ENCODE data around the gene TULP4. TPM values are rescaled to one million over a fixed set of nuclear protein-coding genes. Genes with fewer than 3 reads are reported as not detected.
A peak's percentile ranks its signal among the peaks of the same experiment; 100 is the strongest.

Gene TULP4
- total and polyA plus RNA-seq, 4 donors, result 30.9 to 403 (median 84.8) TPM

DNA sequence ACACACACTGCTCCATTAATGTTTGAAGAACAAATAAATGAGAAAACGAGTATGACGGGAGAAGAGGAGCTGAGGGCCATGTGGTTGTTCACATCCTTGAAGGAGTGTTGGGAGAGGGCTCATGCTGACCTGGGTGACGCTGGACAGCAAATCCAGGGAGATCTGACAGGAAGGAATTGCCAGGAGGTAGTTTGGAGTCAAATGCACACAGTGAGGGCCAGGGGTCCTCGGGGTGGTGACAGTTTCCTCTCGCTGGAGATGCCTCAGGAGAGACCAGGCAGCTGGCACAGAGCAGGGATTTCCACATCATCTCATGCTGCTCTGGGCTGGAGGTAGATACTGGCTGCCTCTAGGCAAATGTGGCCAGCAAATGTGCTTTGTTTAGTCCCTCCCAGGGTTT, 245.7 kb downstream of the TULP4 start:
- H3K27ac ChIP-seq (ENCODE audit: low read depth, low read length), result no peak overlapping the region
- 88% methylated on average over 4 of the region's 5 CpGs for WGBS (ENCODE audit: insufficient coverage)

DNA sequence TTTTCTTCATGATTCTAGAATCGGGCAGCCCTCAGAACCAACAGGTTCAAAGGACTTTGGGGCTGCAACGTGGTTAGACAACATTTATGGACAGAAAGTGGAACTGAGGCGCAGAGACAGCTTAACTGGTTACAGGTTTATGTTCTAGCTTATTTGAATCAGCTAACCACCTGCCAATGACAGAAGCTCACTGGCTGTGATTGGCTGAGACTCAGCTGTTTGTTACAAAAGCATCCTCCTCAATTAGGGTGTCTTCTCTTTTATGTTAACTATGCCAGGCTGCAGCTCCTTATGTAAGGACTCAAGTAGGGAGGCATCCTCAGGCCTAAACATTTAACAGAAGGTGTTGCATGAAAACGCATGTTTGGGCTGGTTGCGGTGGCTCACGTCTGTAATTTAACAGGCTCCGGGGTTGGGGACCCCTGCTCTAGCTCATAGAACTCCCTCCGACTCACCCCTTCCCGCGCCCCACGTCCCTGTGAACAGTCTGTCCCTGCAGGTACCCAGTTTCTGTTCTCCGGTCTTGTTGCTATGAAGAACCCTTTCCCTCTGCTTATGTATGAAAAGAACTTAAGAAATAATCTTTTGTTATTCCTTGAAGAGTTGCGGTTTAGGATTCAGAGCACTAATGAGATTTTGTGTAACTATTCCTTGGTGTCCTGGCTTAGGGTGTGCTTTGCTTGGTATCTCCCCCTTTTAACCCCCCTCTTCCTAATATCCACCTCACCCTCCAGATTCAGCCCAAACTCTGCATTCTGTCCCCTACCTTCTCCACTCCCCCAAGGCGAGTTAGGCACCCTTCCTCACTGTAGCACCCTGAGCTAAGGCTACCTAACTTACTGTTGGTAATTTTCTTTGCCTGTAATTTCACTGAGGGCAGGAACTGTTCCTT, 246.4 kb downstream of the TULP4 start:
- Histone ChIP-seq H3K36me3 (ENCODE audit: control insufficient read depth, insufficient read depth, low read length) (peaks cover under 1% of the 10 kb centered on the region), H3K27me3 (ENCODE audit: control insufficient read depth, insufficient read depth, low read length) (no peaks in the 10 kb centered on the region), H3K4me1 (ENCODE audit: control insufficient read depth, insufficient read depth, low read length) (peaks cover 22% of the 10 kb centered on the region), H3K4me3 (ENCODE audit: low read depth, low read length) (no peak overlapping the region), H3K27ac (ENCODE audit: low read depth, low read length) (no peak overlapping the region), H3K9me3 (ENCODE audit: control insufficient read depth, insufficient read depth, low read length) (no peaks in the 10 kb centered on the region)
- 94% methylated on average over 8 of the region's 14 CpGs for WGBS (ENCODE audit: insufficient coverage)
- DNase-seq (ENCODE audit: low read depth in 4 of 6, low spot score in 6 of 6), result no peak

More for the DNA sequence above, 245.7 kb downstream of the TULP4 start:
- Histone ChIP-seq H3K36me3 (ENCODE audit: control insufficient read depth, insufficient read depth, low read length) (no peaks in the 10 kb centered on the region), H3K9me3 (ENCODE audit: control insufficient read depth, insufficient read depth, low read length) (no peaks in the 10 kb centered on the region), H3K4me1 (ENCODE audit: control insufficient read depth, insufficient read depth, low read length) (peaks cover 22% of the 10 kb centered on the region), H3K4me3 (ENCODE audit: low read depth, low read length) (no peak overlapping the region), H3K27me3 (ENCODE audit: control insufficient read depth, insufficient read depth, low read length) (no peaks in the 10 kb centered on the region)
- DNase-seq (ENCODE audit: low read depth in 4 of 6, low spot score in 6 of 6), result no peak

DNA sequence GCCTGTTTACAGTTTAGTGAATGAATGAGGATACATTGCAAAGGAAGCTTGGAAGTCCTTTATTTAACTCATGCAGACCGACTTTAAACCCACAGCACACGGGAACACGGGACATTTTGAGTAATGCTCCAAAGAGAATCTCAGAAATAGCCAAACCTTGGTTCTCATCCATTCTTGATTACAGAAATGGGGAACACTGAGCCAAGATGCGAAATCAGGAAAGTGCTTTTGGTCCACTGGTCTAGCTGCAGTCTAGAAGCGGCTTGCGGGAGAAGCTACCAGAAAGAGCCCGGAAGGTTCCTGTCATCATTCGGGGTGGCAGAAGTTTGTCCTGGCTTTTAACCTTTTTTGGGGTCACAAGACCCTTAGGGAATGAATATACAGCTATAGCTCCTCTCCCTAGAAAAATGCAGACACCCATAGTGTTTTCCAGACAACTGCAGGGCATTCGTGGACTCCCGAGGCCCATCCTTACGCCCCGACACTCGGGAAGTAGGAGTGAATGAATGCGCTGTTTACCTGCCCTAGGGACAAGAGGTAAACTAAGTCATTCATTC, 247.2 kb downstream of the TULP4 start:
- Histone ChIP-seq H3K27me3 (ENCODE audit: control insufficient read depth, insufficient read depth, low read length) (no peaks in the 10 kb centered on the region), H3K36me3 (ENCODE audit: control insufficient read depth, insufficient read depth, low read length) (peaks cover 3% of the 10 kb centered on the region), H3K27ac (ENCODE audit: low read depth, low read length) (peak overlapping the region; percentile 69), H3K9me3 (ENCODE audit: control insufficient read depth, insufficient read depth, low read length) (no peaks in the 10 kb centered on the region), H3K4me1 (ENCODE audit: control insufficient read depth, insufficient read depth, low read length) (peaks cover 22% of the 10 kb centered on the region), H3K4me3 (ENCODE audit: low read depth, low read length) (peak overlapping the region; percentile 66)
- no peak for DNase-seq (ENCODE audit: low read depth in 4 of 6, low spot score in 6 of 6)
- WGBS (ENCODE audit: insufficient coverage), result 41% methylated on average over 13 of the region's 14 CpGs

DNA sequence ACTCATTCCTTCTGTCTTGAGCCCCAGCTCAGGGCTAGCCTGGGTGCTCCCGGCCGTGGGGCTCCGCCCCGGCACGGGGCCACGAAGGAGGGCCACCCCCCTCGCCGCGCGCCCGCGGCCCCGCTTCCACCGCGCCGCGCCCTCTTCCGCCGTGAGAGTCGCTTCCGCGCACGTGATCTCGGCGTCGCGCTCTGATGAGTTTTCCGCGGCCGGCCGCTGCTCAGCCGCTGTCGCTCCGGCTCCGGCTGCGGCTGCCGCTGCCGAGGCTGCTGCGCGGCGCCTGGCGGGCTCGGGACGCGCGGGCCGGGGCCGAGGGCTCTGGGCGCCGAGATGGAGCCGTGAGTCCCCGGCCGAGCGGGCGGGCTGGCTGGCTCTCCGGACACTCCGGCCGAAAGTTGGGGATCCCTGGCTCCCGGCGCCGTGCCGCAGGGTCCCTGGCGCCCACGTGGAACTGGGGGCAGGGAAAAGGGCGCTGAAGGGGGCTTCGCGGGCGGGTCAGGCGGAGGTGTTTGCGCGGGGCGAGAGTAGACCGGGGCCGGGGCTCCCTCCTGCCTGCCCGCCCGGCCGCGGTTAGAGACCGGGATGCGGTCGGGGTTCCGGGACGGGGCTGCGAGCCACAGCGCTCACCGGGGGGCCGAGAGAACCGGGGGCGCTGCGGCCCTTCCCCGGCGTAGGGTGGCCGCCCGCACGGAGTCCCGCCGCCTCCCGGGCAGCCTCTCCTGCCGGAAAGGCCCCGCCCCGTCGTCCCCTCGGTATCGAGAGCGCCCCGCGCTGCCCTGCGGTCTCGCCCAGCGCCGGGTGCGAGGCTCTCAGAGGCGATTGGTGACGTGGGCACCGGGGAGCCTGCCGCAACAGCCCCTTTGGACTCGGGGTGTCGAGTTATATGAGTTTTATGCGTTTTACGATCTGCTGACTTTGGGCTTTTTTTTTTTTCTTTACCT, 247.9 kb downstream of the TULP4 start, which contains the start of gene TMEM181:
TSS of gene TMEM181 (plus strand) at position 197 of the 941 bp plus-strand sequence. CDS start at position 331, 134 bp downstream.
- under 1% methylated on average over 120 of the region's 120 CpGs for WGBS (ENCODE audit: insufficient coverage)

DNA sequence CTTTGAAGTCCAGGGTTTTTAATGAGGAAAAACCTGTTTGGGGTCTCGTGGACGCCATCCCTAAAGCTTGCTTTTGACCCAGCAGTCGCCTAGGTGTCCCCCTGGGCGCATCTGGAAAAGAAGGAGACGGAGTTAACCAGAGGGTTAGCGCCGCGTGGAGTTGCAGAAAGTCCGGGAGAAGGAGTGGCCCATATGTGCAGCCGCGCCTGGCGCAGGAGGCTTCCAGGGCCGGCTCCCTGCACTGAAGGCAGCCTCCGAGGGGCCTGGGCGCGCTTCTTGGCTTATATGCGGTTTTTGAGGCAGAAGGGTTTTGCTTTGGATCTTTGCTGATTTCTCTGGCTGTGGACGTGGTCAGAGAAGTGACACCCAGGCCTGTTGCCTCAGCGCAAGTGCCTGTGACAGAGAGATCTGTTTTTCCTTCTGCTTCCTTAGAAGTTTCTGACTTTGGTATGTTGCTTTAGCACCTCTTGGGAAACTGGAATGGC, 248.6 kb downstream of the TULP4 start:
- DNase-seq (ENCODE audit: low read depth in 4 of 6, low spot score in 6 of 6), result peak in 1 of 6 donors; percentile 28
- WGBS (ENCODE audit: insufficient coverage), result 9% methylated on average over 19 of the region's 19 CpGs
- no peak overlapping the region for H3K27ac ChIP-seq (ENCODE audit: low read depth, low read length)
- H3K4me1 ChIP-seq (ENCODE audit: control insufficient read depth, insufficient read depth, low read length), result peaks cover 22% of the 10 kb centered on the region
- H3K4me3 ChIP-seq (ENCODE audit: low read depth, low read length), result peak overlapping the region; percentile 60
- no peaks in the 10 kb centered on the region for H3K27me3 ChIP-seq (ENCODE audit: control insufficient read depth, insufficient read depth, low read length)
- H3K36me3 ChIP-seq (ENCODE audit: control insufficient read depth, insufficient read depth, low read length), result peaks cover 6% of the 10 kb centered on the region
- H3K9me3 ChIP-seq (ENCODE audit: control insufficient read depth, insufficient read depth, low read length), result no peaks in the 10 kb centered on the region

More for the DNA sequence above, 247.9 kb downstream of the TULP4 start, which contains the start of gene TMEM181:
- peak within 1 kb of the TSS; percentile 69 for H3K27ac ChIP-seq (ENCODE audit: low read depth, low read length)
- peak in 3 of 6 donors; percentile 64 to 94 (median 92) for DNase-seq (ENCODE audit: low read depth in 4 of 6, low spot score in 6 of 6)
- H3K4me3 ChIP-seq (ENCODE audit: low read depth, low read length), result peak within 1 kb of the TSS; percentile 66
- no peaks in the 10 kb centered on the region for H3K27me3 ChIP-seq (ENCODE audit: control insufficient read depth, insufficient read depth, low read length)
- peaks cover 5% of the 10 kb centered on the region for H3K36me3 ChIP-seq (ENCODE audit: control insufficient read depth, insufficient read depth, low read length)
- H3K4me1 ChIP-seq (ENCODE audit: control insufficient read depth, insufficient read depth, low read length), result peaks cover 22% of the 10 kb centered on the region
- no peaks in the 10 kb centered on the region for H3K9me3 ChIP-seq (ENCODE audit: control insufficient read depth, insufficient read depth, low read length)

Small RNA genes lying within 50 kb of the gene (small RNA-seq; reads per million reads assigned to genes)
- not detected for gene RN7SL173P (ENCODE audit: low replicate concordance)

Other genes starting within 250 kb of the TULP4 start
- 10 to 100 TPM; 14.7 to 19.8 TPM for gene SERAC1, start 144.2 kb upstream of the TULP4 start, total RNA-seq
- 10 to 100 TPM; 15.1 to 16.3 TPM for gene SERAC1, start 144.2 kb upstream of the TULP4 start, polyA plus RNA-seq (ENCODE audit: insufficient read length in 2 of 2)
- 10 to 100 TPM; 16.6 to 38.5 TPM for gene GTF2H5, start 144.1 kb upstream of the TULP4 start, total RNA-seq
- 10 to 100 TPM; 51.1 to 56.9 TPM for gene GTF2H5, start 144.1 kb upstream of the TULP4 start, polyA plus RNA-seq (ENCODE audit: insufficient read length in 2 of 2)
- 10 to 100 TPM; 31.8 to 59.0 TPM for gene TMEM181, start 247.6 kb downstream of the TULP4 start, total RNA-seq
- 10 to 100 TPM; 36.8 to 43.5 TPM for gene TMEM181, start 247.6 kb downstream of the TULP4 start, polyA plus RNA-seq (ENCODE audit: insufficient read length in 2 of 2)

Measured in spinal cord (tissue), 10 donors.